Cortex of kidney (tissue), 1 donor: Measurements from ENCODE around the gene PPM1F.
"Not testable (repeated sequence)": the region's sequence is repeated elsewhere in the genome, so short reads cannot be mapped to it uniquely, and the experiment has no call there.

Source experiments
- DNase-seq: peaks from one replicate; lab custom pipeline; 2025; lab: John Stamatoyannopoulos, UW

PPM1F gene

GRCh38 chr22:21889251-21889990 is 63.2 kb downstream of the PPM1F start:
- no peak for DNase-seq

- DNase-seq: no peak
Observed at GRCh38 chr22:21887841-21888240, 64.8 kb downstream of the PPM1F start.

- not testable (repeated sequence) for DNase-seq
Observed at GRCh38 chr22:21883930-21884329, 68.7 kb downstream of the PPM1F start.

- DNase-seq: not testable (repeated sequence)
Observed at GRCh38 chr22:21882754-21883333, 69.8 kb downstream of the PPM1F start.

- no peak for DNase-seq
Observed at GRCh38 chr22:21881841-21882753, 70.6 kb downstream of the PPM1F start.

GRCh38 chr22:21876486-21877176 is 76.0 kb downstream of the PPM1F start:
- DNase-seq: no peak

- DNase-seq: not testable (repeated sequence)
Observed at GRCh38 chr22:21874953-21875352, 77.7 kb downstream of the PPM1F start.

- no peak for DNase-seq
Observed at GRCh38 chr22:21873619-21874018, 79.0 kb downstream of the PPM1F start.

GRCh38 chr22:21872741-21873140 is 79.9 kb downstream of the PPM1F start:
- not testable (repeated sequence) for DNase-seq
